Measurements from ENCODE around the gene INKA2. TPM values are rescaled to one million over a fixed set of nuclear protein-coding genes. Genes with fewer than 3 reads are reported as not detected.
"Not testable (repeated sequence)": the region's sequence is repeated elsewhere in the genome, so short reads cannot be mapped to it uniquely, and the experiment has no call there.

The INKA2 gene
- total RNA-seq, 1 donor from 2014 or later: 14.7 TPM

- H3K9me3 ChIP-seq: no peaks in the 10 kb centered on the region
- no peaks in the 10 kb centered on the region for H3K4me1 ChIP-seq
- no peak overlapping the region for H3K27ac ChIP-seq
- DNase-seq (no peak), ATAC-seq (no peak)
- H3K4me3 ChIP-seq: no peak overlapping the region
- no peak for TF ChIP-seq CTCF (IDR thresholded peaks at IDR 0.05)
- no peaks in the 10 kb centered on the region for H3K36me3 ChIP-seq
- no peaks in the 10 kb centered on the region for H3K27me3 ChIP-seq (ENCODE audit: low read depth)
- intact Hi-C loops (cut with DNase I): no loop called here
These were observed 6.7 kb upstream of the INKA2 start for GRCh38 chr1:111745675-111746613.

- no peak for ATAC-seq
- intact Hi-C loops (cut with DNase I): no loop called here
- TF ChIP-seq CTCF (IDR thresholded peaks at IDR 0.05): no peak
- Histone ChIP-seq H3K27ac (no peak overlapping the region), H3K9me3 (no peaks in the 10 kb centered on the region), H3K4me3 (no peak overlapping the region), H3K4me1 (peaks cover 11% of the 10 kb centered on the region), H3K36me3 (no peaks in the 10 kb centered on the region), H3K27me3 (ENCODE audit: low read depth) (no peaks in the 10 kb centered on the region)
- peak; percentile 27 for DNase-seq
These were observed 4.5 kb upstream of the INKA2 start for GRCh38 chr1:111743679-111744101.

GRCh38 chr1:111742938-111743549 is 3.8 kb upstream of the INKA2 start:
- H3K27me3 ChIP-seq (ENCODE audit: low read depth): no peaks in the 10 kb centered on the region
- peaks cover 17% of the 10 kb centered on the region for H3K4me1 ChIP-seq
- peak; percentile 24 for DNase-seq
- H3K9me3 ChIP-seq: no peaks in the 10 kb centered on the region
- no peak for ATAC-seq
- H3K27ac ChIP-seq: no peak overlapping the region
- intact Hi-C loops (cut with DNase I): no loop called here
- H3K4me3 ChIP-seq: no peak overlapping the region
- no peak for TF ChIP-seq CTCF (IDR thresholded peaks at IDR 0.05)
- H3K36me3 ChIP-seq: no peaks in the 10 kb centered on the region

- intact Hi-C loops (cut with DNase I); H3K4me3 ChIP-seq; H3K9me3 ChIP-seq; H3K27ac ChIP-seq; H3K27me3 ChIP-seq (ENCODE audit: low read depth); H3K36me3 ChIP-seq; DNase-seq; ATAC-seq: not testable (repeated sequence)
- peaks cover 25% of the 10 kb centered on the region for H3K4me1 ChIP-seq
These were observed 3.1 kb upstream of the INKA2 start for GRCh38 chr1:111742292-111742691.

GRCh38 chr1:111739925-111740765 is 950 bp upstream of the INKA2 start:
- H3K27me3 ChIP-seq (ENCODE audit: low read depth): no peaks in the 10 kb centered on the region
- peak overlapping the region; percentile 77 for H3K4me3 ChIP-seq
- H3K4me1 ChIP-seq: peaks cover 33% of the 10 kb centered on the region
- no peaks in the 10 kb centered on the region for H3K36me3 ChIP-seq
- peak overlapping the region; percentile 90 for H3K27ac ChIP-seq
- DNase-seq: peak; percentile 71
- H3K9me3 ChIP-seq: no peaks in the 10 kb centered on the region
- peak; percentile 73 to 78 for ATAC-seq
- intact Hi-C loops (cut with DNase I): no loop called here
- TF ChIP-seq CTCF (IDR thresholded peaks at IDR 0.05): no peak
